ENCODE measurements around the gene CABLES1. TPM values are rescaled to one million over a fixed set of nuclear protein-coding genes. Genes with fewer than 3 reads are reported as not detected.

Gene CABLES1
- total RNA-seq, 1 donor from 2014 or later: 50.9 TPM

GRCh38 chr18:23211146-23211545, 75.9 kb downstream of the CABLES1 start:
- peaks cover 52% of the 10 kb centered on the region for H3K36me3 Mint-ChIP-seq (ENCODE audit: unreplicated experiment)
- H3K27me3 Mint-ChIP-seq (ENCODE audit: unreplicated experiment): no peaks in the 10 kb centered on the region
- peaks cover 6% of the 10 kb centered on the region for H3K9me3 Mint-ChIP-seq (ENCODE audit: unreplicated experiment)
- DNase-seq (ENCODE audit: extremely low spot score, unreplicated experiment): no peak
- no peak overlapping the region for H3K27ac Mint-ChIP-seq (ENCODE audit: unreplicated experiment)
- no peak for TF ChIP-seq CTCF (IDR thresholded peaks at IDR 0.05)
- H3K4me1 Mint-ChIP-seq (ENCODE audit: unreplicated experiment): peaks cover 23% of the 10 kb centered on the region
- no peak overlapping the region for H3K4me3 Mint-ChIP-seq (ENCODE audit: unreplicated experiment)

- TF ChIP-seq CTCF (IDR thresholded peaks at IDR 0.05): no peak
- no peak overlapping the region for H3K27ac Mint-ChIP-seq (ENCODE audit: unreplicated experiment)
- no peaks in the 10 kb centered on the region for H3K27me3 Mint-ChIP-seq (ENCODE audit: unreplicated experiment)
- peaks cover 6% of the 10 kb centered on the region for H3K9me3 Mint-ChIP-seq (ENCODE audit: unreplicated experiment)
- no peak overlapping the region for H3K4me3 Mint-ChIP-seq (ENCODE audit: unreplicated experiment)
- no peak for DNase-seq (ENCODE audit: extremely low spot score, unreplicated experiment)
- H3K4me1 Mint-ChIP-seq (ENCODE audit: unreplicated experiment): peaks cover 23% of the 10 kb centered on the region
- H3K36me3 Mint-ChIP-seq (ENCODE audit: unreplicated experiment): peaks cover 51% of the 10 kb centered on the region
Observed at GRCh38 chr18:23212161-23212560, 76.9 kb downstream of the CABLES1 start.

- TF ChIP-seq CTCF (IDR thresholded peaks at IDR 0.05): no peak
- Mint-ChIP-seq H3K27me3 (ENCODE audit: unreplicated experiment) (no peaks in the 10 kb centered on the region), H3K9me3 (ENCODE audit: unreplicated experiment) (peaks cover 2% of the 10 kb centered on the region), H3K36me3 (ENCODE audit: unreplicated experiment) (peaks cover 46% of the 10 kb centered on the region), H3K4me3 (ENCODE audit: unreplicated experiment) (no peak overlapping the region), H3K4me1 (ENCODE audit: unreplicated experiment) (peaks cover 23% of the 10 kb centered on the region), H3K27ac (ENCODE audit: unreplicated experiment) (peak overlapping the region; percentile 12)
- no peak for DNase-seq (ENCODE audit: extremely low spot score, unreplicated experiment)
Observed at GRCh38 chr18:23213200-23213599, 77.9 kb downstream of the CABLES1 start.

- Mint-ChIP-seq H3K27me3 (ENCODE audit: unreplicated experiment) (no peaks in the 10 kb centered on the region), H3K9me3 (ENCODE audit: unreplicated experiment) (no peaks in the 10 kb centered on the region), H3K4me1 (ENCODE audit: unreplicated experiment) (peaks cover 19% of the 10 kb centered on the region), H3K27ac (ENCODE audit: unreplicated experiment) (no peak overlapping the region), H3K36me3 (ENCODE audit: unreplicated experiment) (peaks cover 33% of the 10 kb centered on the region), H3K4me3 (ENCODE audit: unreplicated experiment) (no peak overlapping the region)
- no peak for DNase-seq (ENCODE audit: extremely low spot score, unreplicated experiment)
- no peak for TF ChIP-seq CTCF (IDR thresholded peaks at IDR 0.05)
Observed at GRCh38 chr18:23217781-23218180, 82.5 kb downstream of the CABLES1 start.

- no peak for TF ChIP-seq CTCF (IDR thresholded peaks at IDR 0.05)
- Mint-ChIP-seq H3K27ac (ENCODE audit: unreplicated experiment) (no peak overlapping the region), H3K4me1 (ENCODE audit: unreplicated experiment) (peaks cover 20% of the 10 kb centered on the region), H3K27me3 (ENCODE audit: unreplicated experiment) (no peaks in the 10 kb centered on the region), H3K4me3 (ENCODE audit: unreplicated experiment) (no peak overlapping the region), H3K9me3 (ENCODE audit: unreplicated experiment) (no peaks in the 10 kb centered on the region), H3K36me3 (ENCODE audit: unreplicated experiment) (peaks cover 24% of the 10 kb centered on the region)
- DNase-seq (ENCODE audit: extremely low spot score, unreplicated experiment): no peak
Observed at GRCh38 chr18:23220355-23220754, 85.1 kb downstream of the CABLES1 start.

Measured in osteocyte (in vitro differentiated cells).